Tibial artery (tissue), 4 donors: Measurements from ENCODE around the gene CD226.
"Not testable (repeated sequence)": the region's sequence is repeated elsewhere in the genome, so short reads cannot be mapped to it uniquely, and the experiment has no call there.

Source experiments
- DNase-seq, 2 donors: peaks; one replicate each; pipeline ENCODE4 v3.0.0-alpha.2; 2019
- H3K27ac ChIP-seq, 2 donors: fragments of 200-600 bp; sonication (generic) in 1 of 2; 1 replicate in 1 of 2; 2 replicates in 1 of 2; pipeline ENCODE4 v1.5.1; 2018 to 2019; ENCODE audit warnings: mild to moderate bottlenecking in 1 of 2
- H3K27me3 ChIP-seq, 2 donors: fragments of 200-600 bp; sonication (generic) in 1 of 2; one replicate each; pipeline versions ENCODE4 v1.5.1 to v1.6.0; 2016 to 2019
- H3K36me3 ChIP-seq, 3 donors: fragments of 200-600 bp; sonication (generic) in 2 of 3; one replicate each; pipeline ENCODE4 v1.5.1; 2016 to 2019; ENCODE audit warnings: mild to moderate bottlenecking in 2 of 3
- H3K4me1 ChIP-seq, 4 donors: fragments of 200-600 bp; sonication (generic) in 2 of 4; 1 replicate in 3 of 4; 2 replicates in 1 of 4; pipeline ENCODE4 v1.5.1; 2016 to 2019
- H3K4me3 ChIP-seq, 2 donors: fragments of 200-600 bp; sonication (generic) in 1 of 2; 1 replicate in 1 of 2; 2 replicates in 1 of 2; pipeline ENCODE4 v1.5.1; 2018 to 2019; ENCODE audit warnings: mild to moderate bottlenecking in 2 of 2
- H3K9me3 ChIP-seq, 3 donors: fragments of 200-600 bp; sonication (generic) in 1 of 3; one replicate each; pipeline ENCODE4 v1.5.1; 2016 to 2019
- CTCF ChIP-seq, 2 experiments: fragments of 200-600 bp in 1 of 2; fragments of 450-650 bp in 1 of 2; IDR thresholded peaks; one replicate each; pipeline ENCODE4 v1.5.1; 2017 to 2019; ENCODE audit warnings: antibody characterized with exemption in 2 of 2, mild to moderate bottlenecking in 1 of 2, moderate library complexity in 1 of 2
- intact Hi-C: fragments of 100-400 bp; cut with DNase I; formaldehyde crosslinking; loops from one replicate; pipeline ENCODE4 v1.15.0; 2023; ENCODE audit warnings: low total_unique reads

The CD226 gene

GRCh38 chr18:69929041-69929774, 18.5 kb downstream of the CD226 start:
- no peak overlapping the region for H3K4me3 ChIP-seq
- H3K4me1 ChIP-seq, result no peaks in the 10 kb centered on the region
- intact Hi-C loops, result no loop called here
- H3K36me3 ChIP-seq, result no peaks in the 10 kb centered on the region
- no peaks in the 10 kb centered on the region for H3K27me3 ChIP-seq
- DNase-seq, result no peak
- H3K27ac ChIP-seq, result no peak overlapping the region
- no peaks in the 10 kb centered on the region for H3K9me3 ChIP-seq
- TF ChIP-seq CTCF (IDR thresholded peaks at IDR 0.05), result no peak

GRCh38 chr18:69916412-69916811, 31.3 kb downstream of the CD226 start:
- no peaks in the 10 kb centered on the region for H3K27me3 ChIP-seq
- no peak overlapping the region for H3K4me3 ChIP-seq
- TF ChIP-seq CTCF (IDR thresholded peaks at IDR 0.05), result no peak
- H3K27ac ChIP-seq, result no peak overlapping the region
- no peaks in the 10 kb centered on the region for H3K36me3 ChIP-seq
- intact Hi-C loops, result no loop called here
- no peaks in the 10 kb centered on the region for H3K9me3 ChIP-seq
- H3K4me1 ChIP-seq, result no peaks in the 10 kb centered on the region
- DNase-seq, result no peak

GRCh38 chr18:69908838-69909237, 38.8 kb downstream of the CD226 start:
- no peak for TF ChIP-seq CTCF (IDR thresholded peaks at IDR 0.05)
- Histone ChIP-seq H3K36me3 (peaks cover 0 to 9% (median 0%) of the 10 kb centered on the region in 3 donors), H3K9me3 (no peaks in the 10 kb centered on the region), H3K4me3 (no peak overlapping the region), H3K27me3 (no peaks in the 10 kb centered on the region), H3K4me1 (no peaks in the 10 kb centered on the region), H3K27ac (no peak overlapping the region)
- DNase-seq, result no peak
- intact Hi-C loops, result no loop called here

GRCh38 chr18:69906765-69907164, 40.9 kb downstream of the CD226 start:
- TF ChIP-seq CTCF (IDR thresholded peaks at IDR 0.05), result no peak
- no peak for DNase-seq
- intact Hi-C loops, result no loop called here
- Histone ChIP-seq H3K4me3 (no peak overlapping the region), H3K4me1 (no peaks in the 10 kb centered on the region), H3K27me3 (no peaks in the 10 kb centered on the region), H3K27ac (no peak overlapping the region), H3K36me3 (peaks cover 0 to 9% (median 0%) of the 10 kb centered on the region in 3 donors), H3K9me3 (no peaks in the 10 kb centered on the region)

- intact Hi-C loops, result no loop called here
- H3K9me3 ChIP-seq, result no peaks in the 10 kb centered on the region
- H3K27ac ChIP-seq, result no peak overlapping the region
- no peaks in the 10 kb centered on the region for H3K27me3 ChIP-seq
- H3K4me3 ChIP-seq, result no peak overlapping the region
- no peaks in the 10 kb centered on the region for H3K4me1 ChIP-seq
- no peak for TF ChIP-seq CTCF (IDR thresholded peaks at IDR 0.05)
- DNase-seq, result no peak
- H3K36me3 ChIP-seq, result no peaks in the 10 kb centered on the region
Observed at GRCh38 chr18:69900941-69901340, 46.7 kb downstream of the CD226 start.

GRCh38 chr18:69899154-69899923, 48.3 kb downstream of the CD226 start:
- H3K27me3 ChIP-seq, H3K9me3 ChIP-seq, H3K27ac ChIP-seq, H3K4me3 ChIP-seq, DNase-seq, H3K4me1 ChIP-seq, H3K36me3 ChIP-seq, intact Hi-C loops: not testable (repeated sequence)
